UCSD-AML1 (cell line): ENCODE results near the gene CNGA2.
"Not testable (repeated sequence)": the region's sequence is repeated elsewhere in the genome, so short reads cannot be mapped to it uniquely, and the experiment has no call there.

Experiments used
- DNase-seq: peaks from one replicate; lab custom pipeline; 2025; ENCODE audit not compliant: unreplicated experiment; lab: John Stamatoyannopoulos, UW

Gene CNGA2

DNA sequence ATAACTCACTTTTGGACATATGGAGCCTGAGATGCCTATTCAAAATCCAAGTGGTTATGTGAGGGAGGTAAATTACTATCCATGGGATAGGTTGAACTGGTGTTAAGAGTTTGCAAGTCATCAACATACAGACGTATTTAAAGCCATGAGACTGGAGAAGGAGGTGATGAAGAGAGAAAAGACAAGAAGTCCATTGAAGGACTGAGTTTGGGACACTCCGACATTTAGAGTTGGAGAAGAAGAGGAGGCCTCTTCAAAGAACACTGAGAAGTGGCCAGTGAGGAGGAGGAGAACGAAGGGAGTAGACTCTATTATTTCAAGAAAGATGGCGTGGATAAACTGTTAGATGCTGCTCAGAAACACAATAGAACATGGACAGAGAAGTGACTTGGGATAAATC, at the start of gene CNGA2:
Gene CNGA2, plus strand, starts transcription at position 301 of the 400 bp plus-strand sequence. CDS start 3,738 bp downstream, outside the sequence.
- no peak for DNase-seq

DNA sequence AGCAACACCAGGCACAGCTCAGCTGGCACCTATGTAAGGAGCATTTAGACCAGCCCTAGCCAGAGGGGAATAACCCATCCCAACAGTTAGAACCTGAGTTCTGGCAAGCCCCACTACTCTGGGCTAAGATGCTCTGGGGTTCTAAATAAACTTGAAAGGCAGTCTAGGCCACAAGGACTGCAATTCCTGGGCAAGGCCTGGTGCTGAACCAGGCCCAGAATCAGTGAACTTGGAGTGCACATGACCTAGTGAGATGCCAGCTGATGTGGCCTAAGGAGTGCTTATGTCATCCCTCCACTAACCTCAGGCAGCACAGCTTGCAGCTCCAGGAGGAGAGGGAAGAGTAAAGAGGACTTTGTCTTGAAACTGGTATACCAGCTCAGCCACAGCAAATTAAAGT, 46.9 kb upstream of the CNGA2 start:
- DNase-seq = no peak

DNA sequence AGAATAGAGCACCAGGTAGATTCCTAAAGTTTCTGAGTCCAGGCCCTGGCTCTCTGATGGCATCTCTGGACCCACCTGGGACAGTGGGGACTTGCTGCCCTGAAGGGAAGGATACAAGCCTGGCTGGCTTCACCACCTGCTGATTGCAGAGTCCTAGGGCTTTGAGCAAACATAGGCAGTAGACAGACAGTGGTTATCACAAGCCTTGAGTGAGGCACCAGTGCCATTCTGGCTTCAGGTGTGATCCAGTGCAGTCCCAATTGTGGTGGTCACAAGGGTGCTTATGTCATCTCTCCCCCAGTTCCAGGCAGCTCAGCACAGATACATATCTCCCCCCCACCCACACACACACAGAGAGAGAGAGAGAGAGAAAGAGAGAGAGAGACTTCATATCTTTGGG, 45.9 kb upstream of the CNGA2 start:
- DNase-seq = no peak

DNA sequence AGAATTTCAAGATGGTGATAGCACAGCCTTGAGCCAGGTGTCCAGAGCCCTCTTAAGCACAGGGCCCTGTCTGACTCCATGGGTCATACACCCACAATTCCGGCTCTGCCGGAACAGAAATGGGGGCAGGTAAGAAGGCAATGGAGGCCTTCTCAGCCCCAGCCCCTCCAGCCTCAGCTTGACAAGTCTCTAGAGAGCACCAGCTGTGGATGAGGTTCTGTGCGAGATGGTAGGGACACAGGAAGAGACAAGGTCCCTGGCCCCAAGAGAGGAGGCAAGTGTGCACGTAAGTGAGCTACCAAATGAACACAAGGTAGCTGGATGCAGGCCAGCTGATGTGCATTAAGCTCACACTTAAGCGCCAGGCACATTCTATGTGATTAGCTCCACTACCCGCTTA, 41.7 kb upstream of the CNGA2 start:
- DNase-seq = no peak

DNA sequence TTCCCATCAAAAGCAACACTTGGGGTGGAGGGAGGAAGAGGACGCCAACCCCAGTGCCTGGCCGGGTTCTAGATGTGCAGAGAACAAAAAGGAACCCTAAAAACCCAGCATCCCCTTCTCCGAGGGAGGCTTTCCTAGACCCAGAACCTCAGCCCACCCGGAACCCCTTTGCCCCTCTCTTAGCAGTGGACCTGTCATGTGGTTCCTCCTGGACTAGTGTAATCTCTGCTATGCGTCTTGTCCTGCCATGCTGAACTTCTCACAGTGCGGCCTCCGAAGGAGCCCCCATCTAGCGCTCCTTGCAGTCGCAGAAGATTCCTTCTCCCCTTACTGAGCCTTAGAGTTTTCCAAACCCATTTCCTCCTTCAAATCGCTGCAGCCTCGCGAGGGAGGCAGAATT, 40.4 kb upstream of the CNGA2 start:
- DNase-seq = no peak

DNA sequence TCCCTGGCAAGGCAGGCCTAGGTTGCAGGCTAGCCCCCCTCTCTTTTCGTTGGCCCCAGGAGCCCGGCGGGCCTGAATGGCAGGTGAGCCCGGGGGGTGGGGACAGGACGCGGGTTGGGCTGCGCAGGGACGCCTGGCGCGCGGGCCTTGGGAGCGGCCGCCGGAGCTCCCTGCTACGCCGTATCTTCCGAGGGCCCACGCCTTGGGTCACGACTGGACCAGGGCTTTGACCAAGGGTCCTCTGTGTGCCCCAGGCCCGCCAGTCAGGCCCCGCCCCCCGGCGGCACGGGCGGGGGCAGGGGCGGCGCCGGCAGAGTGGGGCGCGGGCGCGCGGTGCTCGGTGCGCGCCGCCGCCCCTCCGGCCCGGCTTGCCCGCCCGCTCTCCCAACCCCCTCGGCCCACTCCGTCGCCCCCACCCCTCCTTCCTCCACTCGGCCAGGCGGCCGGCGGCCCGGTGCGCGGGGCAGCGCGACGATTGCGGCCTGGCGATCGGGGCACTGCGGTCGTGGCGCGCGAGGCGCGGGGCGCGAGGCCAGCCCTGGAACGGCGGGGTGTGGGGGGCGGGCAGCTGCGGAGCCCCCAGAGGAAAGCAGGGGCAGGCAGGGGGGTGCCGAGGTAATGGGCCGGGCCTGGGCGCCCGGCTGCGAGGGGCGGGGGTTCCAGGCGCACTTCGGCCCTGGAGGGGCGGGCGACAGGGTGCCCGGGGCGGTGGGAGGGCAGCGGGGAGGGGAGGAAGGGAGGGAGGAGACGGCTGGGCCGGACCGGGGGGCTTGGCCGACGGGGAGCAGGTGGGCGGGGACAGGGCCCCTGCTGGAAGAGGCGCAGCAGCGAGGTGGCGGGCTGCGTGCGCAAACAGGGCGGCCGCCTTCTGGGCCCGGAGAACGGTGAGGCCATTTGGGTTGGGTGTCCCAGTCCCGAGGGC, 39.6 kb upstream of the CNGA2 start, which contains the start of gene PRRG3:
Gene PRRG3, plus strand, starts transcription at position 798 of the 922 bp plus-strand sequence. CDS start 3,357 bp downstream, outside the sequence.
- DNase-seq = no peak

DNA sequence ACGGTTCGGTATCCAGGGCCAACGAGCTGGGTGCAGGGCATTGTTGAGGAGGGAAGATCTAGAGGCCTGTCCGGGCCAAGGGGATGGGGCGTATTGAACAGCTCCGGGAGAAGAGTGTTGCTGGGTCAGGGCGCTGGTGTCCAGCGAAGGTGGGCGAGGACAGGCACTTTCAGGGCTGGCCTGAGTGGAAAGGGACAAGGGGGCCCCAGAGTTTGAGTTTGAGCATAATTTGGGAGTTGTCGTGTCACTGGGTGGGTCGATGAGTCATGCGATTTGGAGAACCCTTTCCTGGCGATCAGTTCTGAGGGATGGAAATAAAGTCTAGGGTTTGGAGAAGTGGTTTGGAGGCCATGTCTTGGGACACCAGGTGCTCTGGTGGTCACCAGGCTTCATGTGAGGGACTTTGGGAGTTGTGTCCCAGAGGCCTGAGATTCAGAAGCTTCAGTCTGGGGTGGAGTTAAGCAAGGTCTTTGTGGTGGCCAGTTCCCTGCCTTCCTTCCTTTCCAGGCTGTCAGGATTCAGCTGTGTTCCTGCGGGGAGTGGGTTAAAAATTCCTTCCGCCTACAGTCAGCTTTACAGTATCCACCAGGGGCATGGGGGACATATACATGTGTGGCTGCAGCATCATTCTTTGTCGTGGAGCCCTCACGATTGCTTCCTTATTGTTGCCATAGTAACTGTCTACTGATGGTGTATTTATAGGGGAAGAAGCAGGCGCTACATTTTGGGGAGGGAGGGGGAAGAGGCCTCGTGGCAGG, 38.8 kb upstream of the CNGA2 start:
- no peak for DNase-seq

DNA sequence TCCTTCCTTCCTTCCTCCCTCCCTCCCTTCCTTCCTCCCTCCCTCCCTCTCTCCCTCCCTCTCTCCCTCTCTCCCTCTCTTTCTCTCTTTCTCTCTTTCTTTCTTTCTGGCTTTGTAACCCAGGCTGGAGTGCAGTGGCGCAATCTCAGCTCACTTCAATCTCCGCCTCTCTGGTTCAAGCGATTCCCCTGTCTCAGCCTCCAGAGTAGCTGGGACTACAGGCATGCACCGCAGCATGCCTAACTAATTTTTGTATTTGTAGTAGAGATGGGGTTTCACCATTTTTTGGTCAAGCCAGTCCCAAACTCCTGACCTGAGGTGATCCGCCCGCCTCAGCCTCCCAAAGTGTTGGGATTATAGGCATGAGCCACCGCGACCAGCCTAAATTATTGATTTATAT, 37.5 kb upstream of the CNGA2 start:
- DNase-seq = not testable (repeated sequence)

DNA sequence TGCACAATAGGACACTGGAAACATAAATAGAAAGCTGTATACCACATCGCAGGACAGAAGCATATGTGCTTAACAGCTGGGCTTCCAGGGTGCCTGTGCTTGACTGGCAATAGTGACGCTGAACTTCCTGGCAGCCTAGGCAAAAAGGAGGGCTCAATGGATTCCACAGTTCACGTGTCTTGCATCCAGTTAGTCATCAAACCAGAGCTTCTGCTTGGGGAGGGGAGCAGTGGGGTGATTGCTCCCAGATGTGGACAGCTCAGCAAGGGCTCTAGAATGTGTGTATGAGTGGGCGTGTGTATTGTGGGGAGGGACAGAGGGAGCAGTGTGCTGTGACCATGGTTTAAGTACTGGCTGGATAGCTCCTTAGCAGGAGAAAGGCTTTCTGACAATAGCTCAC, 37.0 kb upstream of the CNGA2 start:
- DNase-seq = no peak

DNA sequence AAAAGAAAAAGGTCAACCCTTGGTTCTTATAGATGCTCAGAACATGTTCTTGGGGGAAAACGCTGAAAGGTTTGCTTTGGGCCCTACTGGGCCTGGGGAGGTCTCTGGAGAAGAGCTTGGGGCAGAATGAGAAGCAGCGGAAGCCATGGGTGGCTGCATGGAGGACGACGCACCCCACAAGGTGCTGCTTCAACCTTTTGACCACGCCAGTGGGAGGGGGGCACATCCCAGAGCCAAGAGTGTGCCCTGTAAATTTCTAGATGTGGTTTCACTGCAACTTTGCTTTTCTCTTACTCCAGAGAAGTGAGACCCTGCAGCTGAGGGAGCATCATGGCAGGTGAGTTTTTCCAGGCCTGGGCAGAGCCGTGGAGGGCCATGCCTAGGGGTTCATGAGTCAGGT, 36.1 kb upstream of the CNGA2 start:
- DNase-seq = no peak

DNA sequence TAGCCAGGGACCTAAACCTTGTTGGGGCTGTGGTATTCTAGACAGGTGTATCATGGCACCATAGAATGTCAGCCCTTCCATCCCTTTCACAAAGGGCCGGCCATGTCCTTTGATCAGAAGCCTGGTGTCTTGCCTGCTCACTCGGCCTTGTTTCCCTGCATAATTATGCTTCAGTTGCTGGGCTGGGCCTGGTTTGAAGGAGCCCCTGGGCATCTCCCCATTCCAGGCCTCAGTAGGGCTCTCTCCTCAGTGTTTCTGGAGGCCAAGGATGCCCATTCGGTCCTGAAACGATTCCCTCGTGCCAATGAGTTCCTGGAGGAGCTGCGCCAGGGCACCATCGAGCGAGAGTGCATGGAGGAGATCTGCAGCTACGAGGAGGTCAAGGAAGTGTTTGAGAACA, 34.8 kb upstream of the CNGA2 start:
- DNase-seq = no peak

DNA sequence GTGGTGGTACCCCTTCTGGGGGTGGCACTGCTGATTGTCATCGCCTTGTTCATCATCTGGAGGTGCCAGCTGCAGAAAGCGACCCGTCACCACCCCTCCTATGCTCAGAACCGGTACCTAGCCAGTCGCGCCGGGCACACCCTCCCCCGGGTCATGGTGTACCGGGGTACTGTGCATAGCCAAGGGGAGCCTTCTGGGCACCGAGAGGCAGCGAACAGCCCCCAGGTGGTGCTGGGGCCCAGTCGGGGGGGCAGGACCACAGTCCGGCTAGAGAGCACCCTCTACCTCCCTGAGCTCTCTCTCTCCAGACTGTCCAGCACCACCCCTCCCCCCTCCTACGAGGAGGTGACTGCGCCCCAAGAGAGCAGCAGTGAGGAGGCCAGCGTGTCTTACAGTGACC, 34.0 kb upstream of the CNGA2 start:
- DNase-seq = no peak

DNA sequence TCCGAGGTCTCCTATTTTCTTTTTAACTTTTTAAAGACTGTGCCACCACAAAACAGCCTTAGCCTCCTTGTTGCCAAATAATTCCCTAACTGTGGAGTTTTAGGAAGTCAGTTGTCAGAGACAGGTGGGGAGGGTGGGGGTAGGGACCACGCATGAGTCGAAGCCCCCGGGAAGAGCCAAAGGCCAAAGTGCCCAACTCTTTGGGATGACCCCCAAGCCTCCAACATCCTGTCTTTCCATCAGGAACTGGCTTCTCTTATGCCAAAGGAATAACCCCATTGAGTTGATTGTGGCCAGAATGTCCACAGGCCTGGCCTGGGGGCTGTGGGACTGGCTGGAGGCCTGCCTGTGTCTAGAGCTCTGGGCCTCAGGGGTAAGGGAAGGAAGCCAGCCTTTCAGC, 33.5 kb upstream of the CNGA2 start:
- no peak for DNase-seq

DNA sequence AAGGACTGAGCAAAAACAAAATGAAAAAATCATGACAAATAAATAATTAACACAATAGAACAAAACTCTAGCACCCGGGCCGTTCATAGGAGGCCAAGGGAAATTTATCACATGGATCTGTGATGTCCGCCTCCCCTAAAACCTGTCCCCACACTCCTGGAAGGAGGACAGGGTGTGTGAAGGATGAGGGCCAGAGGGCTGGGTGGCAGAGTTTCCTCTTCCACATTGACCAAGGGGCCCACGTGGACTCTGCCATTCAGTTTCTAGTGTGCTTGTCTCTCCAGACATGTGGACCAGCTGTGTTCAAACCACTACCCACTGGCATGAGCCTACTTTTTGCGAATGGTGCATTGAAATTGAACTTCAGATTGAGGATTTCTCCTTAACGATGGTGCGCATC, 33.0 kb upstream of the CNGA2 start:
- DNase-seq = no peak

DNA sequence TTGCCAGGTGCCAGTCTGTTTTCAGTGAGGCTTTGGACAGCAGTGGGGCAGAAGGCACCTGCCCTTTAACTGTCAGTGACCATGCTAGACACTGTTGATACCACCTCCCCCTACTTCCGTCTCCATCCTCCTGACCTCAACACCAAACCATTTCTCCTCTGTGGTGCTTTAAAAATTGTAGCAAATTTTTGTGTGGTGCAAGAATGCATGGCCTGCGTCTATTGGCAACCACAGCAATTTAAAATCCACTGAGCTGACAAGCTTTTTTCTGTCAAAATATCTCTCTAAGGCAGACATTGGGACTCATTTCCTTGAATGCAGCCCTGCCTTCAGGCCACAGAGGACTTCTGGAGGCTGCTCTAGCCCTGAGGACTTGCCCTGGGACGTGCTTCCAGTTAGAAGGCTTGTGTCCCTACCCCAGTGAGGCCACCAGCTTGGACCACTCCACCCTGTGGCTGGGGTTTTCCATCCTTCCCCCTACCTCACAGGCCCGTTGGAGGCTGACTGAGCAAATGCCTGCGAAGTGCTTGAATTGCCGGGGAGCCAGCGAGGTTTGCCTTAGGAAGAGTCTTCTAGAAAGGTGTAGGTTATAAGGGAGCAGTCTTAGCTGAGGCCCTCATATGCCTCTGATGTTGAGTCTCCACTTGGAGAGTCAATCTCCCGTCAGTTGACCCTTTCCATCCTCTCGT, 32.4 kb upstream of the CNGA2 start:
- no peak for DNase-seq

DNA sequence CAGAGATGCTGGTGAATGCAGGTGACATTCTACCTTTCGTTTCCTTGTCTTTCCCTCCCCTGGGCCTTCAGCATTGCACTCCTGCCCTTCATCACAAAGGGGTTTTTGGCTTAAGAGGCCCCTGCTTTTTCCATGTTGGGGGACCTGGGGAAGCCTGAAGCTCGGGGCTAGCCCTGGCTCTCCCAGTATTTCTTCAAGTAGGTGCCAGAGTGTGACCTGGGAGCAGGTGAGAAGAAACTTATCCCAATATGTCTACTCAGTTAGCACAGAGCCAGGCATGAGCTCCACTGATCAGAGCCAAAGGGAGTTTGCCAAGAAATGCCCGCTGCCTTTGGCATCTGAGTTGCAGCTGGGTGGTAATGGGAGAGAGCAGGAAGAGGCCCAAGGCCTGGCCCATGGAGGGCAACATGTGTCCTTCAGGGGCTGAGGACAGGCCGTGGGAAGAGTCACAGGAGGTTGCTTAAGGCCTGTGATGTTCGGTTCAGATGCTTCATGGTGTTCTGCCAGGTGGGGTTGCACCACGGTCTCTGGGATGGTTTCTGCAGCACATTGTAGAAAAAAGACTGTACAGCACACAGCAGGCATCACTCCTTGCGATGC, 31.7 kb upstream of the CNGA2 start:
- no peak for DNase-seq

DNA sequence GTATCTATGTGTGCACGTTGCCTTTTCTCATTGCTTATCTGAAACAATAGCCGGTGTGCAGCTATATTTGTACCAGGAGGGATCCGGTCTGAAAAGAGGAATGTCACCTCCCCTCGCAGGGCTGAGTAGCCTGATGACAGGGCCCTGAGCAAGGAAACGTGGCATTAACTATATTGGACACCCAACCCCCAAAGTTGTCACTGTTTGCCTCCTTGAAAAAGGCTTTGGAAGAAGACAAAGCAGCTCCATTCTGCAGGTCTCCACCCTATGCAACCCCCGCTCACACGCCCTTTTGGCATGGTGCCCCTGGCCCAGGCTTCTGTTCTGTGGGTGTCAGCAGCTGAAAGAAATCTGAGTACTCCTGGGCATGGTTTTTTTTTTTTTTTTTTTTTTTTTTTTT, 31.1 kb upstream of the CNGA2 start:
- no peak for DNase-seq

DNA sequence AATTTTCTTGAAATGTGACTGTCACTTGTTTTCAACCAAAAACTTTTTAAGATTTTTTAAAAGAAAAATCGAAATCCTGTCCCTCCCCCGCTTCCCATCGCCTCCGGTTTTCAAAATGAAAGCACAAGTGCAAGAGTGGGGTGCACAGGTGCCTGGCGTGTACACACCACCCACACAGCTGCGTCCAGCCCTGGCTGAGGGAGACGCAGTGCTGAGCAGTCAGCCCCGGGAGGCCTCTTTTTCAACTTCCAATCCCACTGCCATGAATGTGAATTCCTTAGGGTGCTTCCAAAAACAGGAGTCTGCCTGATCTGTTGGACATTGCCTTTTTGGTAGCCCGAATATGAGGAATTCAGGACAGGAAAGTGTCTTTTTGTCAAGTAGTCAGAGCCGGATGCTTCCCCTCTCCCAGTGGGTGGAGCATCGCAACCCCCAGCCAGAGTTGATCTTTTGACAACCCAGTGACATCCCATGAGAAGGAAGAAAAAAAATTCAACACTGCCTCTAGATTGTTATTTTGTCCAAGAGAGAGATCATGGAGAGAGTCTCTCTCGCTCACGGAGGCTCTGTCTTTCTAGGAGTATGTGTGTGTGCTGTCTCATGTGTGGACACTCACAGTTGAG, 30.4 kb upstream of the CNGA2 start:
- DNase-seq = no peak

DNA sequence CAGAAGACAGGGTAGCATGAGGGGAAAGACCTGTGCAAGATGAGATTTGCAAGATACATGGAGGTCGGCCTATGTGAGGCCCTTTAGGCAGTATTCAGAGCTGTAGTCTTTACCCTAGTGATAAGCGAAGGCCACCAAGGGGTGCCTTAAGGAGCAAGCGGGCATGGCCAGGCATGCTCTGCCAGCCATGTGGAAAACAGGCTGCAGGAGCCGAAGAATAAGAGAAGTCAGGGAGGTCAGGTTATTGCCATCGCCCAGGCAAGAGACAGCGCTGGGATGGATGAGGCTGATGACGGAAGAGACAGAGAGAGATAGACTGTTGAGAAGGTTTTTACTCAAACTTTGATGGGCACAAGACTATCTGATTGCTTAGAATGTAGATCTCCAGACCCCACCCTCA, 25.7 kb upstream of the CNGA2 start:
- no peak for DNase-seq

DNA sequence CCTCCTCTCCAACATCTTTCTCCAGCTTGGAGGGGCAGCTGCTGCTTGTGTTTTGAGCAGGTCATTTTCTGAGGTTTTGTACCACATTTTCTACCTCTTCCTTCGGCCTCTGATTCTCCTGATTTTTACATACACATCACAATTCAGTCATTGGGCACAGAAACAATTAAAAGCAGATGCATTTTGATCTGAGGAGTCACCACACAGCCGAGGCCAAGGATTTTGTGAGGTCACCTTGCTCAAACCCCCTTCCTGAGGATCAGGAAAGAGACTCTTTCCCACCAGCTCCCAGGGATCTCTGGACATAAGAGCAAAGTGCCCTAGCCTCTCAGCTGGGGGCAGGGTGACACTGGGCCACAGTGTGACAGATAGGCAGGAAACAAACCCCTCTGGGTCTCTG, 24.1 kb upstream of the CNGA2 start:
- no peak for DNase-seq

DNA sequence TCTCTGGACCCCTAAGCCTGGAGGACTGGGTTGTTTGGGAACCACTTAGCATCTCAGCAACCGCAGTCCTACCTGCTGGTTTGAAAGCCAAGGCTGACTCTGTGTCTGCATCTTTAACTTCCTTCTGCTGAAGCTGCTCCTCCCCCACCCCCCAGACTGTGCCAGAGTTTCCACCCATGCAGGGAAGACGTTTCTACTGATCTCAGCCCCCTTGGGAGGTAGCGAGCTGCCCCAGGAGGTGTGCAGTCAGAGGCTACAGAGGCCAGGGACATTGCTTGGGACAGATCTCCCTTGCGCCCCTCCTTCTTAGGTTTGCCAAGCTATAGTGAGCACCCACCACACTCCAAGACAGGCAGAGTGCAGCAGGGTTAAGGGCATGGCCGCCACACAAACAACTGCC, 23.4 kb upstream of the CNGA2 start:
- no peak for DNase-seq
